ENCODE results near the gene CUEDC2.
A peak's percentile ranks its signal among the peaks of the same experiment; 100 is the strongest.
"Not testable (repeated sequence)": the region's sequence is repeated elsewhere in the genome, so short reads cannot be mapped to it uniquely, and the experiment has no call there.

Gene CUEDC2

DNA sequence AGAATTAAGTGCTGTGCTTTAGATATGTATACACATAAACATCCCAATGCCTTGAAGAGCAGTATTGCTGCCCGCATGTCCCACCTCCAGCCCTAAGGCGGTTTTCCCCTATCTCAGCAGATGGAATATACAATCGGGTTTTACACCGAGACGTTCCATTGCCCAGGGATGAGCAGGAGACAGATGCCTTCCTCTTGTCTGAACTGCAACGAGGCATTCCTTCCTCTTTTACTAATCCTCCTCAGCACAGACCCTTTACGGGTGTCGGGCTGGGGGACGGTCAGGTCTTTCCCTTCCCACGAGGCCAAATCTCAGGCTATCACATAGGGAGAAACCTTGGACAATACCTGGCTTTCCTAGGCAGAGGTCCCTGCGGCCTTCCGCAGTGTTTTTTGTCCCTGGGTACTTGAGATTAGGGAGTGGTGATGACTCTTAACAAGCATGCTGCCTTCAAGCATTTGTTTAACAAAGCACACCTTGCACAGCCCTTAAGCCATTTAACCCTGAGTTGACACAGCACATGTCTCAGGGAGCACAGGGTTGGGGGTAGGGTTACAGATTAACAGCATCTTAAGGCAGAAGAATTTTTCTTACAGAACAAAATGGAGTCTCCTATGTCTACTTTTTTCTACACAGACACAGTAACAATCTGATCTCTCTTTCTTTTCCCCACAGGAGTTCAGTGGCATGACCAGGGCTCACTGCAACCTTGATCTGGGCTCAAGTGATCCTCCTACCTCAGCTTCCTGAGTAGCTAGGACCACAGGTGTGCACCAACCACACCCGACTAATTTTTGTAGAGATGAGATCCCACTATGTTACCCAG, 22.5 kb upstream of the CUEDC2 start:
- peaks cover 15% of the 10 kb centered on the region for H3K4me1 ChIP-seq (ENCODE audit: control insufficient read depth, insufficient read depth, low read length)
- peaks cover 10% of the 10 kb centered on the region for H3K27me3 ChIP-seq (ENCODE audit: control insufficient read depth, insufficient read depth, low read length, poor library complexity, severe bottlenecking)
- not testable (repeated sequence) for H3K27ac ChIP-seq (ENCODE audit: insufficient read depth, low read depth, low read length, poor library complexity, severe bottlenecking); H3K4me3 ChIP-seq (ENCODE audit: insufficient read depth, low read depth, low read length); H3K36me3 ChIP-seq (ENCODE audit: control insufficient read depth, insufficient read depth, low read length); H3K9me3 ChIP-seq (ENCODE audit: control insufficient read depth, low read length)
- 64 to 66% methylated on average over 13 of the region's 13 CpGs for WGBS, 2 experiments

GRCh38 chr10:102453502-102453901, 21.1 kb upstream of the CUEDC2 start:
- H3K36me3 ChIP-seq (ENCODE audit: control insufficient read depth, insufficient read depth, low read length) = no peaks in the 10 kb centered on the region
- H3K27me3 ChIP-seq (ENCODE audit: control insufficient read depth, insufficient read depth, low read length, poor library complexity, severe bottlenecking) = peaks cover 10% of the 10 kb centered on the region
- no peak overlapping the region for H3K27ac ChIP-seq (ENCODE audit: insufficient read depth, low read depth, low read length, poor library complexity, severe bottlenecking)
- 83 to 86% methylated on average over 5 of the region's 5 CpGs for WGBS, 2 experiments
- H3K9me3 ChIP-seq (ENCODE audit: control insufficient read depth, low read length) = no peaks in the 10 kb centered on the region
- H3K4me3 ChIP-seq (ENCODE audit: insufficient read depth, low read depth, low read length) = no peak overlapping the region
- peaks cover 15% of the 10 kb centered on the region for H3K4me1 ChIP-seq (ENCODE audit: control insufficient read depth, insufficient read depth, low read length)

DNA sequence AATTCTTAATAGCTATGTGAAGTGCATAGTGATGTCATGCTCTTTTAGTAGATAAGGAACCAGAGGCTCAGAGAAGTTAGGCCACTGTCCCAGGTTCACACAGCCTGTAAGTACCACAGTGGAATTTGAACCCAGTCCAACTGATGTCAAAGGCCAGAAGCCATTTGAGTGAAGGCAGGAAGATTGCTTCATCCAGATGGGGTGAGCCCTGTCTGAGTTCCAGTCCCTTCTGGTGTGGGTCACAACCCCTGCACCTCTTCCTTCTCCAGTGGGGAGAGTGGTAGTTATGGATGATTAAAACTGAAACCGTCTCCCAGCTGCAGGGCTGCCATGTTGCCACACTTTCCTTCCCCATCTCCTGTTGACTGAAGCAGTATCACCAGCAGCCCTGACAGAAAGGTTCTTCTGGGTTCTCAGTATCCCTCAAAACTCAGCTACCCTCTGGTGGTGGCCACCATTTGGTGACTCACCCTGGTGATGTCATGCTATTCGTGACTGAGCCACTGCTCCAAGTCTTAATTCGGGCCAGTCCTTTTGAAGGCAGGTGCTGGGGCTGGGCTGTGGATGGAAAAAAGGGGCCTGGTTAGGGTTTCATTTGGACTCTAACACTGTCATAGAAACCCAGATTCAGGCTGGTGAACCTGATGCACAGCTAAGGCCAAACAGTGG, 20.4 kb upstream of the CUEDC2 start:
- Histone ChIP-seq H3K27me3 (ENCODE audit: control insufficient read depth, insufficient read depth, low read length, poor library complexity, severe bottlenecking) (peaks cover 10% of the 10 kb centered on the region), H3K4me3 (ENCODE audit: insufficient read depth, low read depth, low read length) (no peak overlapping the region), H3K9me3 (ENCODE audit: control insufficient read depth, low read length) (no peaks in the 10 kb centered on the region), H3K4me1 (ENCODE audit: control insufficient read depth, insufficient read depth, low read length) (peaks cover 15% of the 10 kb centered on the region), H3K36me3 (ENCODE audit: control insufficient read depth, insufficient read depth, low read length) (no peaks in the 10 kb centered on the region), H3K27ac (ENCODE audit: insufficient read depth, low read depth, low read length, poor library complexity, severe bottlenecking) (no peak overlapping the region)
- 78 to 85% methylated on average over 3 of the region's 3 CpGs for WGBS, 2 experiments

DNA sequence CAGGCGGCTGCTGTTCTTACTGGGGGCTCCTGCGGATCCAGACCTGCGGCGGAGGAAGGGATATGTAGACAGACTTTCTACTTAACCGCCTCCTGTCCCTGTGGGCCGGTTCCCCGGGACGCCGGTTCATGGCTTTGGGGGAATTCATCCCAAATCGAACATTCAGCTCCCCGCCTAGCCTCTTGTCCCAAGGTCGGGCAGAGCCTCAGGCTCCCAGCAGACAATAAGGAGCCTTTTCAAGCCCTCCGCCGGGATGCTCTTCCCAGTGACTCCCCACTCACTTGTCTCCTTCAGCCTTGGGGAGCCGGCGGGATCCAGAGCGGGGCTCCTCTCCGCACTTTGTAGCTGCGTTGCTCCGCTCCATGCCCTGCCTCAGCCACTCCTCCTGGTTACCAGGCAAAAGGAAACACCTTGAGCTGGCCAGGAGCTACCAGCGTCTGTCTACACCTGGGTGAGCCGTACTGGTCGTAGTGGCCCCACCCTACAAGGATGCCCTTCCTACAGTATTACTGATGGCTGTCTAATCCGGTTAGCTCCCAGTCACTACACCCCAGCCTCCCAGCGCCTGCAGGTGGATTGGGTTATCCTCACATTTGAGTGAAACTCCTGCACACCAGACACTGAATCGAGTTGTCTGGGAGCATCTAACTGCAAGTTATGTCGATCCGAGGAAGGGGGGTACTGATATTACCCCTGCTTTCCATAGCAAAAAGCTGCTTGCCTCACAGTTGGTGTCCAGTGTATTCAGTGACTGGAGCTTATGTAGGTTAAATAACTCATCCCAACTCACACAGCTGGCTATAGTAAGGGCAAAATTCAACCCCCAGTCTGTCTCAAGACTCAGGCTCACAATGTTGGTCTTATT, 19.0 kb upstream of the CUEDC2 start, which contains the start of gene C10orf95:
Gene C10orf95, minus strand, starts transcription at position 439 of the 865 bp plus-strand sequence. CDS start 450 bp downstream, outside the sequence.
- 33 to 34% methylated on average over 28 of the region's 28 CpGs for WGBS, 2 experiments
- H3K4me3 ChIP-seq (ENCODE audit: insufficient read depth, low read depth, low read length) = peak within 1 kb of the TSS; percentile 61
- H3K27ac ChIP-seq (ENCODE audit: insufficient read depth, low read depth, low read length, poor library complexity, severe bottlenecking) = no peak within 1 kb of the TSS
- H3K36me3 ChIP-seq (ENCODE audit: control insufficient read depth, insufficient read depth, low read length) = no peaks in the 10 kb centered on the region
- H3K9me3 ChIP-seq (ENCODE audit: control insufficient read depth, low read length) = no peaks in the 10 kb centered on the region
- peaks cover 15% of the 10 kb centered on the region for H3K4me1 ChIP-seq (ENCODE audit: control insufficient read depth, insufficient read depth, low read length)
- H3K27me3 ChIP-seq (ENCODE audit: control insufficient read depth, insufficient read depth, low read length, poor library complexity, severe bottlenecking) = peaks cover 10% of the 10 kb centered on the region

DNA sequence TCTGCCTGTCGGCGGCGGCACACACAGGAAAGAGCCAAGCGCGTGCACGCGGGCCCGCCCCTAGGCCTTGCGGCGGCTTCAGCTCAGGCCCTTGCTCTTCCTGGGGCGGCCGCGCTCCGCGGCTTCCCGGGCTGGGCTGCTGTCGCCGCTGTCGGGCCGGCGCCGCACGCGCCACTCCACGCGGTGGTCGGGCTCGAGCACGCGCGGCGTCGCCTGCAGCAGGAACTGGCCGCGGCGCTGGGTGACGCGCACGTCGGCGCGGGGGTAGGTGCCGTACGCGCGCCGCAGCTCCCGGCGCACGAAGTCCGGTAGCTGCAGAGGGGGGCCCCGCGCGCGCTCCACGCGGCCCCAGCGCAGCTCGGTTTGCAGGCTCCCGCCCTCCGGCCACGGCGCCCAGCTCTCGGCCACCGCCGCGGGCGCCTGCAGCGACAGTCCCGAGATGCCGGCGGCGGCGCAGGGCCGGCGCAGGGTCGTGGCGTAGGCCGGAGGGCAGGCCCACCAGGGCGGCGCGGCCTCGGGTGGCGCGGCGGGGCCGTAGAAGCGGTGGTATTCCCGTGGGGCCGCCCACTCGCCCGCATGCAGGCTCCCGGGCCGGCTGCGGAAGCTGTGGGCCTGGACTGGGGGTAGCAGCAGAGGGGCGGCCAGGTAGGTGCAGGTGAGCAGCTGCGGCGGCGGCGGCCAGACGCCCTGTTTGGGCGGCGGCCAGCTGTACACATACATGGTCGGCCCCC, 18.2 kb upstream of the CUEDC2 start:
- Histone ChIP-seq H3K4me3 (ENCODE audit: insufficient read depth, low read depth, low read length) (peak overlapping the region; percentile 61), H3K27ac (ENCODE audit: insufficient read depth, low read depth, low read length, poor library complexity, severe bottlenecking) (no peak overlapping the region), H3K36me3 (ENCODE audit: control insufficient read depth, insufficient read depth, low read length) (no peaks in the 10 kb centered on the region), H3K4me1 (ENCODE audit: control insufficient read depth, insufficient read depth, low read length) (peaks cover 15% of the 10 kb centered on the region), H3K9me3 (ENCODE audit: control insufficient read depth, low read length) (no peaks in the 10 kb centered on the region), H3K27me3 (ENCODE audit: control insufficient read depth, insufficient read depth, low read length, poor library complexity, severe bottlenecking) (peaks cover 10% of the 10 kb centered on the region)
- WGBS, 2 experiments = 0 to 1% methylated on average over 104 of the region's 104 CpGs

DNA sequence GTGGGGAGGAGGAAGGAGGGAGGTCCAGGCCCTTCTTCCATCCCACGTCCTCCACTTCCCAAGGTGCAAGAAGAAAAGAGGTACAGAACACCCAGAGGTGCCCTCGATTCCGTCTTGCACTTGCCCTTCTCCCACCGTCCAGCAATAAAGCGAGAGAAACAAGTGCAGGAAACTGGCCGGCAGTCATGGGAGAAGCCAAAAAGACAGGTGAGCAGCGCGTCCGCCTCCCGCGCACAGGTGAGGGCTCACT, 17.7 kb upstream of the CUEDC2 start:
- Histone ChIP-seq H3K36me3 (ENCODE audit: control insufficient read depth, insufficient read depth, low read length) (no peaks in the 10 kb centered on the region), H3K27me3 (ENCODE audit: control insufficient read depth, insufficient read depth, low read length, poor library complexity, severe bottlenecking) (peaks cover 10% of the 10 kb centered on the region), H3K9me3 (ENCODE audit: control insufficient read depth, low read length) (no peaks in the 10 kb centered on the region), H3K27ac (ENCODE audit: insufficient read depth, low read depth, low read length, poor library complexity, severe bottlenecking) (no peak overlapping the region), H3K4me3 (ENCODE audit: insufficient read depth, low read depth, low read length) (peak overlapping the region; percentile 61), H3K4me1 (ENCODE audit: control insufficient read depth, insufficient read depth, low read length) (peaks cover 15% of the 10 kb centered on the region)
- WGBS, 2 experiments = 0% methylated on average over 11 of the region's 11 CpGs

- WGBS, 2 experiments = 11% methylated on average over 30 of the region's 30 CpGs
- H3K27ac ChIP-seq (ENCODE audit: insufficient read depth, low read depth, low read length, poor library complexity, severe bottlenecking) = no peak overlapping the region
- H3K9me3 ChIP-seq (ENCODE audit: control insufficient read depth, low read length) = no peaks in the 10 kb centered on the region
- H3K36me3 ChIP-seq (ENCODE audit: control insufficient read depth, insufficient read depth, low read length) = no peaks in the 10 kb centered on the region
- peaks cover 15% of the 10 kb centered on the region for H3K4me1 ChIP-seq (ENCODE audit: control insufficient read depth, insufficient read depth, low read length)
- H3K27me3 ChIP-seq (ENCODE audit: control insufficient read depth, insufficient read depth, low read length, poor library complexity, severe bottlenecking) = peaks cover 10% of the 10 kb centered on the region
- H3K4me3 ChIP-seq (ENCODE audit: insufficient read depth, low read depth, low read length) = peak overlapping the region; percentile 61
These were observed 17.1 kb upstream of the CUEDC2 start for GRCh38 chr10:102449321-102450123.

DNA sequence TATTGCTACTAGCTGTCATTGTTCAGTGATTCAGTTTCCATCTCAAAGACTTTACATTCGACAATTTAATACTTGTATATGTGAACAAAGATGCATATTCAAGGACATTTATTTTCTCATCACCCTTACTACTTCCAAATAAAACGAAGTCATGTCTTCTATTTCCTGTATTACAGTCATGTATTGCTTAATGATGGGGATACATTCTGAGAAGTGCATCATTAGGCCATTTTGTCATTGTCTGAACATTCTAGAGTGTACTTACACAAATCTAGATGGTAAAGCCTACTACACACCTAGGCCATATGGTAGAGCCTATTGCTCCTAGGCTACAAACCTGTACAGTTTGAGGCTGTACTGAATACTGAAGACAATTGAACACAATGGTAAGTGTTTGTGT, 12.5 kb upstream of the CUEDC2 start:
- H3K4me3 ChIP-seq (ENCODE audit: insufficient read depth, low read depth, low read length) = no peak overlapping the region
- no peaks in the 10 kb centered on the region for H3K27me3 ChIP-seq (ENCODE audit: control insufficient read depth, insufficient read depth, low read length, poor library complexity, severe bottlenecking)
- no peaks in the 10 kb centered on the region for H3K4me1 ChIP-seq (ENCODE audit: control insufficient read depth, insufficient read depth, low read length)
- WGBS, 2 experiments = 88 to 90% methylated on average over 2 of the region's 2 CpGs
- no peaks in the 10 kb centered on the region for H3K9me3 ChIP-seq (ENCODE audit: control insufficient read depth, low read length)
- H3K27ac ChIP-seq (ENCODE audit: insufficient read depth, low read depth, low read length, poor library complexity, severe bottlenecking) = no peak overlapping the region
- no peaks in the 10 kb centered on the region for H3K36me3 ChIP-seq (ENCODE audit: control insufficient read depth, insufficient read depth, low read length)

DNA sequence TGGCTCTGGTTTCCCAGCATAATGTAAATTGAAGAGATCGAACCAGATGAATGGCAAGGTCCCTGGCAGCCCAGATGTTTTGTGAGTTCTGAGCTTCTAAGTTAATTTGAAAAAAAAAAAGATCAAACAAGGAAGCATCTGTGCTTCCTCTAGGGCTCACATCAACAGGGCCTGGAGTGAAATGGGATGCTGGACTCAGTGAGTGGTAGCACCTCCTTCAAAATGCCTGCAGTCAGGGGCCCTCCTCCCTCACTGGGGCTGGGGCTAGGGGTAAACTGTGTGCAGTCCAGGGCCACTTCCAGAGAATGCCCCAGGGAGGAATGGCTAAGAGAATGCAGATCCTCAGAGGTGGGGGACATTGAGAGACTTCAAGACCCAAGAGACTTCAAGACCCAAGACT, 6.0 kb upstream of the CUEDC2 start:
- no peaks in the 10 kb centered on the region for H3K36me3 ChIP-seq (ENCODE audit: control insufficient read depth, insufficient read depth, low read length)
- no peak overlapping the region for H3K4me3 ChIP-seq (ENCODE audit: insufficient read depth, low read depth, low read length)
- peaks cover 33% of the 10 kb centered on the region for H3K27me3 ChIP-seq (ENCODE audit: control insufficient read depth, insufficient read depth, low read length, poor library complexity, severe bottlenecking)
- 80 to 88% methylated on average over 1 of the region's 1 CpG for WGBS, 2 experiments
- H3K9me3 ChIP-seq (ENCODE audit: control insufficient read depth, low read length) = no peaks in the 10 kb centered on the region
- no peak overlapping the region for H3K27ac ChIP-seq (ENCODE audit: insufficient read depth, low read depth, low read length, poor library complexity, severe bottlenecking)
- peaks cover 6% of the 10 kb centered on the region for H3K4me1 ChIP-seq (ENCODE audit: control insufficient read depth, insufficient read depth, low read length)

Data from ectodermal cell (in vitro differentiated cells).